RWPE1 (cell line): ENCODE data around the gene MFF.

Source experiments
- CTCF ChIA-PET: fragments of 350-600 bp; sonication (Branson Sonifier 250); formaldehyde crosslinking; extraction: SDS; loops from one replicate; lab custom pipeline; 2021; lab: Yijun Ruan, JAX
- POLR2A ChIA-PET: fragments of 400-600 bp; formaldehyde crosslinking; extraction: SDS; loops from one replicate; lab custom pipeline; 2020; ENCODE audit warnings: antibody characterized with exemption; ENCODE audit not compliant: low non-redundant PET; lab: Yijun Ruan, JAX
- DNase-seq: peaks from one replicate; pipeline ENCODE4 v3.0.0; 2012; ENCODE audit warnings: low spot score
- H3K27ac ChIP-seq: fragments of 450-650 bp; 2 replicates; pipeline ENCODE4 v1.5.1; 2017
- TF ChIP-seq, protein P1 (sequence below): fragments of 450-650 bp; conservative IDR thresholded peaks from 2 replicates; pipeline ENCODE4 v1.5.1; 2017; ENCODE audit warnings: low read depth, mild to moderate bottlenecking

Gene MFF

DNA sequence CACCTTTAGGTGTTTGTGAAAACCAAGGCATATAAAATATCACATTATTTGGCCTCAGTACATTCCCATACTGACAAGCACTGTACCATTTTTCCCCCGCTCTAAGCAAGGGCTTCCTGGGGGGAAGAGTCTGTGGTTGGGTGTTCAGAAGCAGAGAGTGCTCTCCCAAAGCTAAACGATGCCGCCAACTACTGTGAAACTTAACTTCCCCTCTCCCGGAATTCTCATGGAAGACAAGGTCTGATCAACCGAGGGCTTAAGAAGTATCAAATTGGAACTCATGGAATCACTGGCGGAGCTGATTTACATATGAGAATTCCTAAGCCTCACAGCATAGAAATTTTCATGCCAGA lies 433 bp upstream of the MFF start:
- CTCF ChIA-PET: interaction anchor here (0.7 to 0.9 kb wide), 2 partner anchors 489 to 495 kb away, joined by 3 to 4 read pairs; partner anchors contain the start of gene CCL20
- POLR2A ChIA-PET: no interaction called here
- H3K27ac ChIP-seq: peak overlapping the region; percentile 84
- peak; percentile 38 for DNase-seq
- TF ChIP-seq, protein P1, sequence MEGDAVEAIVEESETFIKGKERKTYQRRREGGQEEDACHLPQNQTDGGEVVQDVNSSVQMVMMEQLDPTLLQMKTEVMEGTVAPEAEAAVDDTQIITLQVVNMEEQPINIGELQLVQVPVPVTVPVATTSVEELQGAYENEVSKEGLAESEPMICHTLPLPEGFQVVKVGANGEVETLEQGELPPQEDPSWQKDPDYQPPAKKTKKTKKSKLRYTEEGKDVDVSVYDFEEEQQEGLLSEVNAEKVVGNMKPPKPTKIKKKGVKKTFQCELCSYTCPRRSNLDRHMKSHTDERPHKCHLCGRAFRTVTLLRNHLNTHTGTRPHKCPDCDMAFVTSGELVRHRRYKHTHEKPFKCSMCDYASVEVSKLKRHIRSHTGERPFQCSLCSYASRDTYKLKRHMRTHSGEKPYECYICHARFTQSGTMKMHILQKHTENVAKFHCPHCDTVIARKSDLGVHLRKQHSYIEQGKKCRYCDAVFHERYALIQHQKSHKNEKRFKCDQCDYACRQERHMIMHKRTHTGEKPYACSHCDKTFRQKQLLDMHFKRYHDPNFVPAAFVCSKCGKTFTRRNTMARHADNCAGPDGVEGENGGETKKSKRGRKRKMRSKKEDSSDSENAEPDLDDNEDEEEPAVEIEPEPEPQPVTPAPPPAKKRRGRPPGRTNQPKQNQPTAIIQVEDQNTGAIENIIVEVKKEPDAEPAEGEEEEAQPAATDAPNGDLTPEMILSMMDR: no peak

DNA sequence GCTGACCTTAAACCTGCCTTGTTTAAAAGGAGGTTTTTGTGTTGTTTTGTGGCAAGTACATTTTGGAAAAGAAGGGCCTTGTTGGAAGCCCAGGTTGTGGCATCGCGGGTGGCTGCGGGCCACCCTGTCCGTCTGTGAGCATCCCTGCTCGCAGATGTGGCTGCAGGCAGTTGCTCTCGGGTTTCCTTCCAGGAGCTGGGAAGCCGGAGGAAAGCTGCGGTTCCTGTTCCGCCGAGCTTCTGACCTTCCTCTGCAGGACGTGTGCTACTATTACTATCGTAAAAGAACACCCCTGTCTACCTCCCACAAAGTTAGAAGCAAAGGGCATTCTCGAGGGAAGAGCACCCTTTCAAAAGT lies 766 bp downstream of the MFF start:
- CTCF ChIA-PET: interaction anchor here (0.6 kb wide), 1 partner anchor 666 kb away, joined by 5 read pairs; no protein-coding TSS in a partner anchor
- DNase-seq: peak; percentile 37

DNA sequence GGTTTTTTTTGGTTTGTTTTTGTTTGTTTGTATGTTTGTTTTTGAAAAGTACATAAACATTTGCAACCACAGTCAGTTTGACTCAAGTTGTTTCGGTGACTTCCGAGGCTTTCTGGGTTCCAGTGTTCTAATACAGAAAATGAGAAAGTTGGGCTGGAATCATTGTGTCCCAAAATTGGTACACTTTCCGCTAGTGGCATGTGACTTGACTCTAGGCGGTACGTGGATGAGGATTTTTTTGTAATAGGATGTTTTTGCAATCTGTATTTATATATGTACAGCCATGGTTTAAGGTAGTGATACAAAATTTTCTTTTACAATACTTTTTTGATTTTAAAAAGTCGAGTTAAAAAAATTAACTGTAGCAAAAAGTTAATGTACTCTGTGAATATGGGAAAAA lies 1.7 kb downstream of the MFF start:
- TF ChIP-seq, protein P1: no peak
- no peak for DNase-seq
- ChIA-PET POLR2A (no interaction called here), CTCF (no interaction called here)
- no peak overlapping the region for H3K27ac ChIP-seq

More for the DNA sequence above, 766 bp downstream of the MFF start:
- POLR2A ChIA-PET: no interaction called here
- H3K27ac ChIP-seq: peak overlapping the region; percentile 84
- TF ChIP-seq, protein P1: 0 out of 2 replicates have a peak, but pooled peaks have one; percentile 2

DNA sequence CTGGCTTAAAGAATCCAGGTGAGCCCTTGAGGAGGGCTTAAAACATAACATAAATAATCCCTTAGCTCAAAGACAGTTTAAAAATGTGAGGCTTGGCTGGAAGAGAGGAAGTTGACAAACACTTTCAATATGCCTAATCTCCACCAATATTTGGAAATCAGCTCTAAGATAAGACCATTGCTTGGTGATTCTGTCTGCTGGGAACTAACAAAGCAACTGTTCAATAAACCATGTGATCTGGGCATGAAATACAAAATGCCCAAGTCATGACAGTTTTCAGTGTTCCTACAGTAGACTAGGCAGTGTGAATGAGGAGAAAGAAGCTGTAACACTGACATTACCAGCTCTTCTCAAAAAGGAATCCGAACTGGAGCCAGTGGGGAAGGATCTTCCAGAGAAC lies 10.7 kb downstream of the MFF start:
- TF ChIP-seq, protein P1: no peak
- ChIA-PET POLR2A (no interaction called here), CTCF (no interaction called here)
- H3K27ac ChIP-seq: no peak overlapping the region
- DNase-seq: no peak

DNA sequence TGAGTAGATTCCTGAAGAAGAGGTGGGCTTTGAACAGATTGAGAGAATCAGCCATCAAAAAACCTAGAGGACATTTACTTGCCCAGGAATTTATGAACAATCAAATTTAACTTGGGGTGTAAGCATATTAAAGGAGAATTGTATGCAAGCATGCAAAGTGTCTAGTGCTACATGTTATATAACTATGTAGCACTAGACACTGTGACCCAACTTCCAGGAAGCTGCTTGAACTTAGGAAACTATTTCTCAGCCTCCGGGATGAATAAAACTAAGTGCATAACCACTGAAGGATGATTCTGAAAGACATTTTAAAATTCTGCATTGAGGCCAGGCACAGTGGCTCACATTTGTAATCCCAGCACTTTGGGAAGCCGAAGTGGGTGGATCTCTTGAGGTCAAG lies 12.4 kb downstream of the MFF start:
- TF ChIP-seq, protein P1: no peak
- no peak overlapping the region for H3K27ac ChIP-seq
- POLR2A ChIA-PET: no interaction called here
- CTCF ChIA-PET: interaction anchor here (0.7 kb wide), 1 partner anchor 25 kb away, joined by 3 read pairs; no protein-coding TSS in a partner anchor
- DNase-seq: no peak

DNA sequence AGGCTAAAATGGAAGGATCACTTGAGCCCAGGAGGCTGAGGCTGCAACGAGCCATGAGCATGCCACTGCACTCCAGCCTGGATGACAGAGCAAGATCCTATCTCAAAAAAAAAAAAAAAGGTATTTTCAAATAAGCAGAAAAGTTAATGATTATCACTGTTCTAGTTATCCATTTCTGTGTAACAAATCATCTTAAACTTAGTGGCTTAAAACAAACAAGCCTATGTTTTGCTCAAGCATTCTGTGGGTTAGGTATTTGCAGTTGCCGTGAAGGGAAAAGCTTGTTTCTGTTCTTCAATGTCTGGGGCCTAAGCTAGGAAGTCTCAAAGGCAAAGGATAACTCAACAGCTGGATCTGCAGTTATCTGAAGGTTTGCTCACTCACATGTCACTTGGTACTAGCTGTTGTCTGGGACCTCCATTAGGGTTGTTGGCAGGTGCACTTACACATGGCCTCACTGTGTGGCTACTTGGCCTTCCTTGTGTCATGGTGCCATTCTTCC lies 14.1 kb downstream of the MFF start:
- TF ChIP-seq, protein P1: no peak
- no peak for DNase-seq
- no peak overlapping the region for H3K27ac ChIP-seq
- ChIA-PET POLR2A (no interaction called here), CTCF (no interaction called here)
